ENCODE measurements around the gene KLF14.

GRCh38 chr7:130699686-130700085, 34.3 kb downstream of the KLF14 start:
- TF ChIP-seq NR2C2 (CRISPR knock-in tag; IDR thresholded peaks at IDR 0.05; ENCODE audit: borderline replicate concordance) (no peak), TRIM24 (CRISPR knock-in tag; IDR thresholded peaks at IDR 0.05) (no peak), KDM5B (CRISPR knock-in tag; IDR thresholded peaks at IDR 0.05; ENCODE audit: borderline replicate concordance) (no peak), ZNF274 (CRISPR knock-in tag; IDR thresholded peaks at IDR 0.05) (no peak), ATF7 (IDR thresholded peaks at IDR 0.05) (no peak), ATF7 (CRISPR knock-in tag; IDR thresholded peaks at IDR 0.05) (no peak), RERE (CRISPR knock-in tag; IDR thresholded peaks at IDR 0.05; ENCODE audit: low read depth) (no peak)
